Measurements from ENCODE around the gene XIRP1. TPM values are rescaled to one million over a fixed set of nuclear protein-coding genes. Genes with fewer than 3 reads are reported as not detected.

XIRP1 gene
- total RNA-seq, 3 donors from 2014 or later = 0.31 TPM; not detected in 2

DNA sequence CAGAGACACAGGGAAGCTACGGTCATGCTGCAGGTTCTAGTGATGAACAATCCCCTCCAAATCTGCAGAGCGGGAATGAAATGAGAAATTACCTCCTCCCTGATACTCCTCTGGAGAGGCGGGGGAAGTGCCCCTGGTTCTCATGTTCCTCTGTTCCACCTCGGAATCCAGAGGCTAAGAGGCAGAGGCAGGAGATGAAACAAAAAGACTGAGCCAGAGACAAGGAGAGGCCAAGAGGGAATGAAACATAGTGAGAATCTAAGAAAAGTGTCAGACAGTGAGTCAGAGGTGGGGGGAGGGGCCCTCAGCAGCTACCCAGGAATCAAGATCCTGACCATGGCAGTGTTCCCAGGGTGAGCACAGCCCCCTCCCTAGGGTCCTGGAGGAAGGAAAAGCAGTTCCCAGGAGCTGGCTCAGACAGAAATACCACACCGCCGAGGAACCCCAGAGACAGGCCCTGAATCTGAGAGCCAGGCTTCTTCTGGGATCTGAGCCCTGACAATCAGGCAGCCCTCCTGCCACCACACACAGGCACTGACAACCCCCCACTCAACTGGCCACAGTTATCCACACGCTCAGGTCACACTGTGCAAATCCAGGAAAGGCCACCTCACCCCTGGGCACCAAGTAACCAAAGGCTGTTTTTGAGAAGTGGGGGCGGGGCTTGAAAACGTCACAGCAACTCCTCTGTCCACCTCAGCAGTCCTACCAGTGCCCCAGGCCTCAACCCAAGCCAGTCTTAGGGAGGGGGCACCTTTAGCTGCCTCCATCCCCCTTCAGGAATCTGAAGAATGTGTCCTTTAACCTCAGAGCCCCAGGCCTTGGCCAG is 41.4 kb downstream of the XIRP1 start:
- ATAC-seq = no peak
- TF ChIP-seq, protein P1, sequence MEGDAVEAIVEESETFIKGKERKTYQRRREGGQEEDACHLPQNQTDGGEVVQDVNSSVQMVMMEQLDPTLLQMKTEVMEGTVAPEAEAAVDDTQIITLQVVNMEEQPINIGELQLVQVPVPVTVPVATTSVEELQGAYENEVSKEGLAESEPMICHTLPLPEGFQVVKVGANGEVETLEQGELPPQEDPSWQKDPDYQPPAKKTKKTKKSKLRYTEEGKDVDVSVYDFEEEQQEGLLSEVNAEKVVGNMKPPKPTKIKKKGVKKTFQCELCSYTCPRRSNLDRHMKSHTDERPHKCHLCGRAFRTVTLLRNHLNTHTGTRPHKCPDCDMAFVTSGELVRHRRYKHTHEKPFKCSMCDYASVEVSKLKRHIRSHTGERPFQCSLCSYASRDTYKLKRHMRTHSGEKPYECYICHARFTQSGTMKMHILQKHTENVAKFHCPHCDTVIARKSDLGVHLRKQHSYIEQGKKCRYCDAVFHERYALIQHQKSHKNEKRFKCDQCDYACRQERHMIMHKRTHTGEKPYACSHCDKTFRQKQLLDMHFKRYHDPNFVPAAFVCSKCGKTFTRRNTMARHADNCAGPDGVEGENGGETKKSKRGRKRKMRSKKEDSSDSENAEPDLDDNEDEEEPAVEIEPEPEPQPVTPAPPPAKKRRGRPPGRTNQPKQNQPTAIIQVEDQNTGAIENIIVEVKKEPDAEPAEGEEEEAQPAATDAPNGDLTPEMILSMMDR (IDR thresholded peaks at IDR 0.05) = no peak
- Histone ChIP-seq H3K4me3 (no peak overlapping the region), H3K4me1 (ENCODE audit: low read depth) (peaks cover 68% of the 10 kb centered on the region), H3K36me3 (ENCODE audit: low read depth) (no peaks in the 10 kb centered on the region), H3K9me3 (no peaks in the 10 kb centered on the region)
- intact Hi-C loops (cut with DNase I, micrococcal nuclease) = no loop called here
- DNase-seq = peak; percentile 69 to 82 (median 81)

DNA sequence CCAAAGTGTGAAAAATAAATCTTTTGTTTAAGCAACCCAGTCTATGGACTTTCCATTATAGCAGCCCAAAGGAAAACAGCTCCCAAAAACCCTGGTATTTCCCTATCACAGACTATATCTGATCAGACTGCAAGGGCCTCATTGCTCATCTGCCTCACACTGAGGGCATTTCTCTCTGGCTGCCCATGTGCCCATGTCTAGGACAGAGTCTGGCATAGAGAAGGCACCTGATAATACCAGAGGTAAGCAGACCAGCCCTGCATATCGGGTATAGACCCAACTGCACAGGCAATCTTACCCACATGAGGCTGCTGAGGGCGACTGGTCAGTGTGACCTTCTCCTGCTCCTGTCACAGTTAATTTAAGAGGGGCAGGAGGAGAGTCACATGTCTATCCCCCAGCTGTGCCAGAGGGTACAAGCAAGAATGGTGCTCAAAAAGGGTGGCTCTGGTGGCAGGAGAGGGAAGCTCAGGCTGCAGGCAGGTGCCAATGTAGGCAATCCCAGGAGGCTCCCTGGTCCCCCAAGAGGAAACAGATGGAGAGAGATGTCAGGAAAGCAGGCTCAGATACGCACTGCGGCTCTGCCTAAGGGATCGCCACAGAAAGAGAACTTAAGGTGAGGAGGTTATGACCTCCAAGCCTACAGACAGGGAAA is 42.1 kb downstream of the XIRP1 start:
- no peak for ATAC-seq

DNA sequence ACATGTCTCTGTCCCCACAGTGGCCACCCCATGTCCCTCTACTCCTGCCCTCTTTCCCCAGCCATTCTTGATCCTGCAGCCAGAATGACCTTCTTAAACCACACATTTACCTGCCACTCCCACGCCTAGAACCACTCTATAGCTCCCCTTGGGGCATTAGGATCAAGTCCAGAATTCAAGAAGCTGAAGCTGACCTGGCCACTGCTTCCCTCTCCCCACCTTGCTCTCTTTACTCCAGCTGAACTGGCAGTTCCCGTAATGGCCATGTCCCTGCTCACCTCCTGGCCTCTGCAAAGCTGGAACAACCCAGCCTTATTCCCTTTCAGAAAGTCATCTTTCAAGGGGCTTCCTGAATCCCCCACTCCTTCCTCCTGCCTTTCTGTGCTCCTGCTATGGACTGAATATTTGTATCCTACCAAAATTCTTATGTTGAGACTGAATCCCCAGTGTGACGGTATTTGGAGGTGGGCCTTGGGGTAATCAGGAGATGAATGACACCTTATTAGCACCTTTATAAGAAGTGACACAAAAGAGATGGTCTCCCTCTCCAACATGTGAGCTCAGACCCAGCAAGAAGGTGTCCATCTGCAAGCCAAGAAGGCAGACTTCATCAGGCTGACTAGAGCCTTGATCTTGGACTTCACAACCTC is 42.8 kb downstream of the XIRP1 start:
- intact Hi-C loops (cut with DNase I, micrococcal nuclease) = no loop called here
- H3K4me1 ChIP-seq (ENCODE audit: low read depth) = peaks cover 64% of the 10 kb centered on the region
- DNase-seq = no peak
- ATAC-seq = no peak
- TF ChIP-seq, protein P1 (IDR thresholded peaks at IDR 0.05) = no peak
- H3K36me3 ChIP-seq (ENCODE audit: low read depth) = no peaks in the 10 kb centered on the region
- H3K9me3 ChIP-seq = no peaks in the 10 kb centered on the region
- no peak overlapping the region for H3K4me3 ChIP-seq

More for the DNA sequence above, 42.1 kb downstream of the XIRP1 start:
- H3K9me3 ChIP-seq = no peaks in the 10 kb centered on the region
- peaks cover 67% of the 10 kb centered on the region for H3K4me1 ChIP-seq (ENCODE audit: low read depth)
- no peak for DNase-seq
- TF ChIP-seq, protein P1 (IDR thresholded peaks at IDR 0.05) = no peak
- no peak overlapping the region for H3K4me3 ChIP-seq
- H3K36me3 ChIP-seq (ENCODE audit: low read depth) = no peaks in the 10 kb centered on the region
- intact Hi-C loops (cut with DNase I, micrococcal nuclease) = no loop called here

DNA sequence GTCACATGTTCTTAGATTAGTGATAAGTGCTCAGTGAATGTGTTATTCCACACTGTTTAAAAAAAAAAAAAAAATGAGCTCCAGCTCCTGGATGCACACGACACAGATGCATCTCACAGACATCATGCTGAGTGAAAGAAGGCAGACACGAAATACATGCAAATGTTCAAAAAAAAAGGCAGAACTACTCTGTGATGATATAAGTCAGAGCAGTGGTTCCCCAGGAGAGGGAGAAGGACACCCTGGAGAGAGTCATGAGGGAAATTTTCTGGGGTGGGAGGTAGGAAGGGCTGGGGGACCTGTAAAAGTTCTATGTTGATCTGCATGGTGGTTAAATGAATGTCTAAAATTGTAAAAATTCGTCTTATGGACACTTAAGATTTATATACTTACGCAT is 43.3 kb downstream of the XIRP1 start:
- H3K36me3 ChIP-seq (ENCODE audit: low read depth) = no peaks in the 10 kb centered on the region
- peaks cover 64% of the 10 kb centered on the region for H3K4me1 ChIP-seq (ENCODE audit: low read depth)
- intact Hi-C loops (cut with DNase I, micrococcal nuclease) = no loop called here
- no peak for ATAC-seq
- no peaks in the 10 kb centered on the region for H3K9me3 ChIP-seq
- TF ChIP-seq, protein P1 (IDR thresholded peaks at IDR 0.05) = no peak
- H3K4me3 ChIP-seq = no peak overlapping the region
- no peak for DNase-seq

DNA sequence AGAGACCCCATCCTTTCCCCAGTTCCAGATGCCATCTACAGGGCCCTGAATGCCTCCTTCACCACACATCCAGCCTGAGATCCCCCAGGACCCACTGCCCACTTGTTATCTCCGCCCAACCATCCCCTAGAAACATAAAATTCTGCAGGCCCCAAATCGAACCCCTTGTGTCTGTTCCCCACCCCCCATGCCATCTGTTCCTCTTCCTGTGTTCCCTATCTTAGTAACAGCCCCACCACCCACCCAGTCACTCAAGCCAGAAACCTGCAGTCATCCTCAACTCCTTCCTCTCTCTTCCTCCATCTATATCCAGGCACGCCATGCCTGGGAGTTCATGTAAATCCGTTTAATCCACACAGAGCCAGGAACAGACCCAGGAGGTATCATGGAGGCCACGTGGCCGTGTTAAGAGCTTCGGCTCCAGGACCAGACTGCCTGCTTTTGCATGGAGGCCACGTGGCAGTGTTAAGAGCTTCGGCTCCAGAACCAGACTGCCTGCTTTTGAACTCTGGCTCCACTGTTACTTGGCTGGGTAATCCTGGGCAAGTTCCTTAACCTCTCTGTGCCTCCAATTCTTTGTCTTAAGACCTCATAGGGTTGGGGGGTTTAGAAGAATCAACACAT is 43.8 kb downstream of the XIRP1 start:
- intact Hi-C loops (cut with DNase I, micrococcal nuclease) = no loop called here
- DNase-seq = peak in 1 of 3 donors; percentile 38

More for the DNA sequence above, 43.8 kb downstream of the XIRP1 start:
- no peaks in the 10 kb centered on the region for H3K36me3 ChIP-seq (ENCODE audit: low read depth)
- TF ChIP-seq, protein P1 (IDR thresholded peaks at IDR 0.05) = no peak
- no peaks in the 10 kb centered on the region for H3K9me3 ChIP-seq
- ATAC-seq = no peak
- H3K4me3 ChIP-seq = no peak overlapping the region
- peaks cover 64% of the 10 kb centered on the region for H3K4me1 ChIP-seq (ENCODE audit: low read depth)
